Activated CD4-positive, alpha-beta memory T cell treated with anti-CD3 and anti-CD28 coated beads for 36 hours (primary cell): Measurements from ENCODE around the gene SMIM44. TPM values are rescaled to one million over a fixed set of nuclear protein-coding genes. Genes with fewer than 3 reads are reported as not detected.

ENCODE experiments used
- CTCF ChIA-PET: fragments of 350-600 bp; sonication (Branson Sonifier 250); formaldehyde crosslinking; loops from one replicate; lab custom pipeline; 2021; ENCODE audit warnings: antibody characterized with exemption, inconsistent platforms; lab: Charles Lee
- POLR2A ChIA-PET: fragments of 350-600 bp; sonication (Branson Sonifier 250); formaldehyde crosslinking; loops from one replicate; lab custom pipeline; 2021; ENCODE audit warnings: antibody characterized with exemption; lab: Charles Lee
- DNase-seq: peaks from one replicate; pipeline ENCODE4 v3.0.0-alpha.2; 2020
- H3K27ac Mint-ChIP-seq: one replicate; pipeline ENCODE4 v1.8.0; 2021; ENCODE audit warnings: mixed read lengths
- H3K27me3 Mint-ChIP-seq: one replicate; pipeline ENCODE4 v1.8.0; 2021; ENCODE audit warnings: mixed read lengths
- H3K36me3 Mint-ChIP-seq: one replicate; pipeline ENCODE4 v1.8.0; 2021; ENCODE audit warnings: mixed read lengths
- H3K4me1 Mint-ChIP-seq: one replicate; pipeline ENCODE4 v1.8.0; 2021; ENCODE audit warnings: low read depth, mixed read lengths
- H3K4me3 Mint-ChIP-seq: one replicate; pipeline ENCODE4 v1.8.0; 2021; ENCODE audit warnings: mild to moderate bottlenecking, mixed read lengths
- H3K9me3 Mint-ChIP-seq: one replicate; pipeline ENCODE4 v1.8.0; 2021; ENCODE audit warnings: mixed read lengths
- intact Hi-C: fragments of 100-400 bp; cut with micrococcal nuclease; formaldehyde crosslinking; loops from one replicate; pipeline ENCODE4 v1.15.1; 2023
- total RNA-seq, 2 experiments: library from RNA; stranded (reverse); gene quantifications; one replicate each; pipeline ENCODE4 v1.2.3, GENCODE V29; 2021

SMIM44 gene
- total RNA-seq, 2 experiments from 2014 or later: not detected

GRCh38 chr19:3524078-3524842 lies 41.0 kb upstream of the SMIM44 start:
- intact Hi-C loops: no loop called here
- CTCF ChIA-PET: interaction anchor here (2.3 kb wide), 1 partner anchor 21 kb away, joined by 6 read pairs; no protein-coding TSS in a partner anchor
- Mint-ChIP-seq H3K27me3 (no peaks in the 10 kb centered on the region), H3K36me3 (peaks cover 2% of the 10 kb centered on the region), H3K4me3 (no peak overlapping the region), H3K27ac (no peak overlapping the region), H3K4me1 (no peaks in the 10 kb centered on the region), H3K9me3 (no peaks in the 10 kb centered on the region)
- POLR2A ChIA-PET: no interaction called here
- no peak for DNase-seq

- DNase-seq: no peak
- Mint-ChIP-seq H3K9me3 (no peaks in the 10 kb centered on the region), H3K4me1 (peaks cover 2% of the 10 kb centered on the region), H3K27me3 (no peaks in the 10 kb centered on the region), H3K4me3 (no peak overlapping the region), H3K36me3 (peaks cover 2% of the 10 kb centered on the region), H3K27ac (no peak overlapping the region)
- intact Hi-C loops: no loop called here
- POLR2A ChIA-PET: no interaction called here
- CTCF ChIA-PET: interaction anchor here (2.3 kb wide), 1 partner anchor 21 kb away, joined by 6 read pairs; no protein-coding TSS in a partner anchor
Observed at GRCh38 chr19:3523361-3524077, 40.3 kb upstream of the SMIM44 start.

- Mint-ChIP-seq H3K9me3 (no peaks in the 10 kb centered on the region), H3K36me3 (peaks cover 2% of the 10 kb centered on the region), H3K27me3 (no peaks in the 10 kb centered on the region), H3K4me1 (peaks cover 3% of the 10 kb centered on the region), H3K27ac (no peak overlapping the region), H3K4me3 (no peak overlapping the region)
- DNase-seq: no peak
- intact Hi-C loops: no loop called here
- POLR2A ChIA-PET: no interaction called here
- CTCF ChIA-PET: interaction anchor here (2.3 kb wide), 1 partner anchor 22 kb away, joined by 6 read pairs; no protein-coding TSS in a partner anchor
Observed at GRCh38 chr19:3522421-3523360, 39.5 kb upstream of the SMIM44 start.

- Mint-ChIP-seq H3K4me1 (peaks cover 13% of the 10 kb centered on the region), H3K27ac (no peak overlapping the region), H3K36me3 (peaks cover 2% of the 10 kb centered on the region), H3K4me3 (no peak overlapping the region), H3K27me3 (no peaks in the 10 kb centered on the region), H3K9me3 (no peaks in the 10 kb centered on the region)
- POLR2A ChIA-PET: no interaction called here
- no peak for DNase-seq
- intact Hi-C loops: no loop called here
- CTCF ChIA-PET: interaction anchor here (0.6 to 0.7 kb wide), 2 partner anchors 70 to 1615 kb away, joined by 3 to 4 read pairs; no protein-coding TSS in a partner anchor
Observed at GRCh38 chr19:3521104-3521445, 37.8 kb upstream of the SMIM44 start.

GRCh38 chr19:3520166-3521103 lies 37.2 kb upstream of the SMIM44 start:
- Mint-ChIP-seq H3K4me1 (peaks cover 18% of the 10 kb centered on the region), H3K27me3 (no peaks in the 10 kb centered on the region), H3K4me3 (no peak overlapping the region), H3K9me3 (no peaks in the 10 kb centered on the region), H3K36me3 (peaks cover 2% of the 10 kb centered on the region), H3K27ac (no peak overlapping the region)
- POLR2A ChIA-PET: no interaction called here
- no peak for DNase-seq
- CTCF ChIA-PET: no interaction called here
- intact Hi-C loops: no loop called here

- no peaks in the 10 kb centered on the region for H3K9me3 Mint-ChIP-seq
- H3K36me3 Mint-ChIP-seq: peaks cover 2% of the 10 kb centered on the region
- no peaks in the 10 kb centered on the region for H3K27me3 Mint-ChIP-seq
- H3K4me1 Mint-ChIP-seq: peaks cover 23% of the 10 kb centered on the region
- no peak overlapping the region for H3K4me3 Mint-ChIP-seq
- intact Hi-C loops: no loop called here
- no peak for DNase-seq
- ChIA-PET POLR2A (interaction anchor here (1.2 kb wide), 1 partner anchor 19 kb away, joined by 3 read pairs; the partner anchor contains the start of gene DOHH), CTCF (interaction anchor here (1.3 kb wide), 1 partner anchor 25 kb away, joined by 3 read pairs; no protein-coding TSS in a partner anchor)
- H3K27ac Mint-ChIP-seq: no peak overlapping the region
Observed at GRCh38 chr19:3519126-3519525, 35.9 kb upstream of the SMIM44 start.

GRCh38 chr19:3518659-3519058 lies 35.4 kb upstream of the SMIM44 start:
- CTCF ChIA-PET: interaction anchor here (1.3 kb wide), 1 partner anchor 26 kb away, joined by 3 read pairs; no protein-coding TSS in a partner anchor

GRCh38 chr19:3518255-3518654 lies 35.0 kb upstream of the SMIM44 start:
- intact Hi-C loops: no loop called here
- ChIA-PET CTCF (interaction anchor here (1.3 kb wide), 1 partner anchor 26 kb away, joined by 3 read pairs; no protein-coding TSS in a partner anchor), POLR2A (interaction anchor here (1.2 kb wide), 1 partner anchor 18 kb away, joined by 3 read pairs; the partner anchor contains the start of gene DOHH)
- Mint-ChIP-seq H3K27ac (no peak overlapping the region), H3K4me1 (peaks cover 27% of the 10 kb centered on the region), H3K9me3 (no peaks in the 10 kb centered on the region), H3K27me3 (no peaks in the 10 kb centered on the region), H3K36me3 (peaks cover 2% of the 10 kb centered on the region), H3K4me3 (no peak overlapping the region)
- no peak for DNase-seq

More at GRCh38 chr19:3518659-3519058, 35.4 kb upstream of the SMIM44 start:
- intact Hi-C loops: no loop called here
- DNase-seq: no peak
- H3K9me3 Mint-ChIP-seq: no peaks in the 10 kb centered on the region
- POLR2A ChIA-PET: interaction anchor here (1.2 kb wide), 1 partner anchor 18 kb away, joined by 3 read pairs; the partner anchor contains the start of gene DOHH
- H3K4me1 Mint-ChIP-seq: peaks cover 25% of the 10 kb centered on the region
- H3K27me3 Mint-ChIP-seq: no peaks in the 10 kb centered on the region
- H3K27ac Mint-ChIP-seq: no peak overlapping the region
- H3K36me3 Mint-ChIP-seq: peaks cover 2% of the 10 kb centered on the region
- H3K4me3 Mint-ChIP-seq: no peak overlapping the region

- no peak overlapping the region for H3K27ac Mint-ChIP-seq
- intact Hi-C loops: no loop called here
- DNase-seq: no peak
- peaks cover 2% of the 10 kb centered on the region for H3K36me3 Mint-ChIP-seq
- H3K9me3 Mint-ChIP-seq: no peaks in the 10 kb centered on the region
- POLR2A ChIA-PET: no interaction called here
- H3K27me3 Mint-ChIP-seq: no peaks in the 10 kb centered on the region
- H3K4me3 Mint-ChIP-seq: no peak overlapping the region
- CTCF ChIA-PET: no interaction called here
- H3K4me1 Mint-ChIP-seq: peaks cover 27% of the 10 kb centered on the region
Observed at GRCh38 chr19:3517638-3518037, 34.4 kb upstream of the SMIM44 start.

GRCh38 chr19:3516675-3517207 lies 33.5 kb upstream of the SMIM44 start:
- H3K4me3 Mint-ChIP-seq: no peak overlapping the region
- no peaks in the 10 kb centered on the region for H3K27me3 Mint-ChIP-seq
- peak; percentile 52 for DNase-seq
- no peaks in the 10 kb centered on the region for H3K9me3 Mint-ChIP-seq
- intact Hi-C loops: no loop called here
- H3K4me1 Mint-ChIP-seq: peaks cover 29% of the 10 kb centered on the region
- ChIA-PET POLR2A (no interaction called here), CTCF (no interaction called here)
- no peak overlapping the region for H3K27ac Mint-ChIP-seq
- no peaks in the 10 kb centered on the region for H3K36me3 Mint-ChIP-seq
